Astrocyte of the cerebellum (primary cell): ENCODE measurements around the gene KCNE3.

Experiments used
- DNase-seq: peaks from one replicate; pipeline ENCODE4 v3.0.0-alpha.2; 2011; ENCODE audit warnings: low read depth
- H3K4me3 ChIP-seq: 2 replicates; pipeline ENCODE4 v1.5.1; 2011; ENCODE audit warnings: mild to moderate bottlenecking, low read depth, low read length, moderate library complexity
- CTCF ChIP-seq: IDR thresholded peaks from 2 replicates; pipeline ENCODE4 v1.5.1; 2012; ENCODE audit warnings: low read length, low read depth, moderate library complexity, mild to moderate bottlenecking; ENCODE audit errors: missing control alignments
- in situ Hi-C: cut with HindIII; loops from 2 replicates; pipeline ENCODE4 v1.10.0; 2017; ENCODE audit warnings: low sequenced_read_pairs

Gene KCNE3

GRCh38 chr11:74438681-74439080, 28.7 kb downstream of the KCNE3 start:
- in situ Hi-C loops, result loop anchor here (25.0 kb wide), 1 partner anchor 176 kb away; no protein-coding TSS in a partner anchor
- DNase-seq, result no peak
- TF ChIP-seq CTCF, result no peak

GRCh38 chr11:74437441-74438042, 29.8 kb downstream of the KCNE3 start:
- DNase-seq, result no peak
- H3K4me3 ChIP-seq, result no peak overlapping the region
- in situ Hi-C loops, result loop anchor here (25.0 kb wide), 1 partner anchor 175 kb away; no protein-coding TSS in a partner anchor
- TF ChIP-seq CTCF, result no peak

More at GRCh38 chr11:74438681-74439080, 28.7 kb downstream of the KCNE3 start:
- no peak overlapping the region for H3K4me3 ChIP-seq

GRCh38 chr11:74434528-74434927, 32.8 kb downstream of the KCNE3 start:
- no peak overlapping the region for H3K4me3 ChIP-seq
- no peak for DNase-seq
- TF ChIP-seq CTCF, result no peak
- in situ Hi-C loops, result loop anchor here (25.0 kb wide), 1 partner anchor 172 kb away; no protein-coding TSS in a partner anchor

GRCh38 chr11:74429205-74429604, 38.1 kb downstream of the KCNE3 start:
- no peak overlapping the region for H3K4me3 ChIP-seq
- no peak for TF ChIP-seq CTCF
- in situ Hi-C loops, result loop anchor here (25.0 kb wide), 1 partner anchor 167 kb away; no protein-coding TSS in a partner anchor
- DNase-seq, result no peak

- no peak for TF ChIP-seq CTCF
- no peak overlapping the region for H3K4me3 ChIP-seq
- in situ Hi-C loops, result loop anchor here (25.0 kb wide), 1 partner anchor 165 kb away; no protein-coding TSS in a partner anchor
- no peak for DNase-seq
These were observed 39.9 kb downstream of the KCNE3 start for GRCh38 chr11:74427384-74427886.

- TF ChIP-seq CTCF, result no peak
- no peak overlapping the region for H3K4me3 ChIP-seq
- no peak for DNase-seq
- in situ Hi-C loops, result loop anchor here (25.0 kb wide), 1 partner anchor 163 kb away; no protein-coding TSS in a partner anchor
These were observed 42.2 kb downstream of the KCNE3 start for GRCh38 chr11:74425100-74425499.
